GM12864 (cell line): ENCODE data around the gene HIPK4.

Experiments
- DNase-seq: peaks from one replicate; pipeline ENCODE4 v3.0.0-alpha.2; 2011; ENCODE audit warnings: low read depth
- H3K4me3 ChIP-seq: 2 replicates; pipeline ENCODE4 v1.5.1; 2011; ENCODE audit warnings: mild to moderate bottlenecking, low read depth, low read length, control low read depth
- CTCF ChIP-seq: IDR thresholded peaks from 2 replicates; pipeline ENCODE4 v1.5.1; 2011; ENCODE audit warnings: low read depth, mild to moderate bottlenecking, moderate library complexity, low read length, control low read depth, inconsistent platforms; ENCODE audit errors: missing control alignments

The HIPK4 gene

GRCh38 chr19:40392123-40392522 lies 2.1 kb upstream of the HIPK4 start:
- TF ChIP-seq CTCF, result no peak
- no peak overlapping the region for H3K4me3 ChIP-seq
- DNase-seq, result no peak

- no peak overlapping the region for H3K4me3 ChIP-seq
These were observed 437 bp downstream of the HIPK4 start for GRCh38 chr19:40389404-40390083.

GRCh38 chr19:40388481-40388880 lies 1.5 kb downstream of the HIPK4 start:
- no peak for DNase-seq
- H3K4me3 ChIP-seq, result no peak overlapping the region
- TF ChIP-seq CTCF, result no peak

More at GRCh38 chr19:40389404-40390083, 437 bp downstream of the HIPK4 start:
- no peak for TF ChIP-seq CTCF
- no peak for DNase-seq

GRCh38 chr19:40387155-40387554 lies 2.8 kb downstream of the HIPK4 start:
- no peak overlapping the region for H3K4me3 ChIP-seq
- DNase-seq, result no peak
- no peak for TF ChIP-seq CTCF

- no peak for TF ChIP-seq CTCF
- H3K4me3 ChIP-seq, result no peak overlapping the region
- DNase-seq, result no peak
These were observed 6.2 kb downstream of the HIPK4 start for GRCh38 chr19:40383668-40384248.

GRCh38 chr19:40381321-40381720 lies 8.7 kb downstream of the HIPK4 start:
- DNase-seq, result no peak
- no peak overlapping the region for H3K4me3 ChIP-seq
- TF ChIP-seq CTCF, result no peak
